RPMI8226 (cell line): ENCODE data around the gene NUAK1.

Experiments used
- DNase-seq: peaks from one replicate; pipeline ENCODE4 v3.0.0-alpha.2; 2015

Gene NUAK1

GRCh38 chr12:106108185-106108835, 30.4 kb downstream of the NUAK1 start:
- no peak for DNase-seq

DNA sequence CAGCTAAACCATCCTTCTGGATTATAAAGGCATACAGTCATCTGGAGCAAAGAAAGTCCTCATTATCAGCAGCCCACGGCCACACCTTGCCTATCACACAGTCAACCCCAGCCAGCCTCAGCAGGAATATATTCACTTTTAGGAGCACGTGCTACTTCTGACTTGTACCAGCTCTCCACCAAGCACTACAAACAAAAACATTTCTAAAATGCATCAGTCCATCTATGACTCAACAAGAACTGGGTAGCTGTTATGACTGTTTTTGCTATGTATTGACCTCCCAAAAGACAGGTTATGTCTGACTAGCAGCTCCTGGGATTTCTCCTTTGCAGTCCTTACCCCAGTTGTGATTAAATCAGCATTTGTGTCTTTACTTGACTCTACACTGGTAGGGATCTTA, 31.2 kb downstream of the NUAK1 start:
- DNase-seq = no peak

DNA sequence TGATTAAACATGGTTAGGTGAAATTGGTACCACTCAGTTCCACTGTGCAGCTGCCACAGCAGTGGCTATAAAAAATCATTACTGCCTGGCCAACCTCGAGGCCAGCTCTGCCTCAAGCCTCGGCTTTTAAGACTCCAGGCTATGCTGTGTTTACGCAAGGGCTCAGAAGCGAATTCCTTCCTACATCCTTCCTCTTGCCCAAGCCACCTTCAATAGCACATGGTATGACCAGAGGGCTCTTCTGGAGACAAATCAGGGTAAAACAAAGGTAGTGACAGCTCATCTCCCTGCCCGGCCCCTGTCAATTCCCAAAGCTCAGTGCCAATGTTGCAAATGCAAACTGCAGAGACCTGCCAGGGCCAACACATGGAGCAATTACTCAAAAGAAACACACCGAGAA, 31.9 kb downstream of the NUAK1 start:
- no peak for DNase-seq

- peak; percentile 4 for DNase-seq
Measured at GRCh38 chr12:106106061-106106566, 32.6 kb downstream of the NUAK1 start.

DNA sequence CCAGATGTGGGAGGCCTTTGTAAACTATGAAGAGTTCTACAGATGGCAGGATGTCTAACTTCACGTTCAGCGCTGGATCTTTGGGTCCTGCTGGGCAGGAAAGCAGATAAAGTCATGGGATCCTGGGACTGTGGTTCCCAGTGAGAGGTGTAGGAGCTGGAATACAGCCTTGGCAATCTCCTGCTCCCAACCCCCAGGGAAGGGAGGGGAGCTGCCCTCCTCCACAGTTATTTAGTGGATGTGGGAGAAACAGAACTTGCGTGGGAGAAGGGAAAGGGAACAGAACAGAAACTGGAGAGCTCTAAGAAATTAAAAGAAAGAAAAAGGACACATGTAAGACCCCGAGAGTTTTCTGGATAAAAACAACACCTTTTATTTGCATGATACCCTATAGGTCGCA, 37.0 kb downstream of the NUAK1 start:
- DNase-seq = no peak

- DNase-seq = no peak
Measured at GRCh38 chr12:106098691-106099200, 40.0 kb downstream of the NUAK1 start.

DNA sequence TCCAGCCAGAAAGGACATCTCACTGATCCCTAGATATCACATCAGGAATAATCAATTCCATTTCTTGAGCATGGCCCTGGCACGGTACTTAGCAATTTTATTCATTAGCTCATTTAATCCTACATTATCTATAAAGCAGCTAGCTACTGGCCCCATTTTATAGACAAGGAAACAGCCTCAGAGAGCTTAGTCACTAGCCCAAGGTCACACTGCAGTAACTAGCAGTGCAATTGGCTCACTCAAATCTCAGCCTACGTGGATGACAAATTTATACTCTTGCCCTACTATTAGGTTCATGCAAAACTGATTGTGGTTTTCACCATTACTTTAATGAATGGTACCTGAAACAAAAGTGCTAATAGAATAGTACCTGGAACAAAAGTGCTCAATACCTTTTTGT, 41.7 kb downstream of the NUAK1 start:
- no peak for DNase-seq

GRCh38 chr12:106096376-106096775, 42.4 kb downstream of the NUAK1 start:
- DNase-seq = no peak

GRCh38 chr12:106094304-106094703, 44.5 kb downstream of the NUAK1 start:
- no peak for DNase-seq

GRCh38 chr12:106093246-106093645, 45.5 kb downstream of the NUAK1 start:
- DNase-seq = no peak

DNA sequence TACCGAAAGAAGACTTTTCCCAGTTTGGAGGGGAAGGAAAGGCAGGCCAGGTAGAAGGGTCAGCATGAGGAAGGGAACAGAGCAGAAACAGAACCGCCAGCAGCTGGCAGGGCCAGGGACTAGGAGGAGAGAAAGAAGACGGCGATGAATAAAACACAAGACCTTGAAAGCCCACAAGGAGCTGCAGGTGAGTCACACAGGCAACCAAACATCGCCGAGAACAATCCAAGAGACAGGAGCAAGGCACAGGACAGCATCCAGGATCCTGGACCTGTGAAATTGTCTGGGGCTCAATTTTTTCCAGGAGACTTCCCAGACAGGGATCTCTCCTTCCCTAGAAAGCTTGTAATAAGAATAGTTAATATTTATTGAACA, 47.3 kb downstream of the NUAK1 start:
- DNase-seq = no peak

DNA sequence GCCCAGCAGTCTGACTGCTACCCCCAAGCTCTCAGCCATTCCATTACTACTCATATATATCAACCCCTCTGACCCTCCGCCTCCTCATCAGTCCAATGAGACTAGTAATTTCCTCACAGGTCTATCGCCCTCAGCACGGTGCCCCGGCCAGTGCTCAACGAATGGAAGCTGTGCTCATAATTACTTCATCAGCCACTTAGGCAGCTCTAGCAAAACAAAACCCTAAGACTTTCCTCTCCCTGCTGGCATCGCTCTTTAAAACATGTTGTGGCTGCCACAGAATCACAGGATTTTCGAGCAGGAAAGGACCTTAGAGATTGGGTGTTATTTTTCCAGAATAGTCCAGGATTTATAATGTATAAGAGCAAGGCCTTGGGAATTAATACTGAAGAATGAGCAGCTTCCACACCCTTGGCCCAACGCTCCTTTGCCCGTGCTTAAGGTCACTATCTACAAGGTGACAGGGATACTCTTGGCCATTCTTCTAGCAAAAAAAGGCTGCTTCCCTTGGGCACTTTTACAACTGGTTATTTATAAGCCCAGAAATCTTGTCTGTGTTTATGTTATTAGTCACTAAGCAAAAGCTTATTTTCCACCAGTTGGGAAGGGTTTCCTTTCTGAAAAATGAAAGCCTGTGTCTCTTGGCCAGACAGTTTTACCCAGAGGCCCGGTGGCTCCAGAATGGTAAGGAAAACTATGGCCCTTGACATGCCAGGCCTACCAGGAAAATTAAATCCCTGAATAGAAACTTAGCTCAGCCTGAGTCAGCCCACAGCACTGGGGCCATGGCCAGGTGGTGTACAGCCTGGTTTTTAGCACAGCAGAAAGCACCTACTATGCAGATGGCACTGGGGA, 47.9 kb downstream of the NUAK1 start:
- DNase-seq = no peak

DNA sequence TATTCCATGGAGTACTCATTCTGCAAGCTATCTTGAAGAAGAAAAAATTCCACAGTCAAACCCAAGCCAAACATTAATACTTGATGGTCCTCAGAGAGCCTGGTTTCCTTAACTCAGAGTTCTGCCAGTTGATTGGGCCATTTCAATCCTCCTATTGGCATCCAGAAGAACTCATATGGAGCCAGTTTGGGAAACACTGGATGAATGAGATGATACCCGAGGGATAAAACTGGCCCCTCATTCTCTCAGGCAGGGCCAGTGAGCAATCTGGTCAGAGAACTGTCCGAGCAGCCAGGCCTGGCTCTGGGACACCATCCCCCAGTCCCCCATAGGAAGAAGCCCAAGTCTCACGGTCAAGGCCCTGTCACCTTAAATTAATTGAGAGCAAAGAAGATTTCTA, 48.8 kb downstream of the NUAK1 start:
- DNase-seq = no peak

- no peak for DNase-seq
Measured at GRCh38 chr12:106088811-106089485, 49.8 kb downstream of the NUAK1 start.

DNA sequence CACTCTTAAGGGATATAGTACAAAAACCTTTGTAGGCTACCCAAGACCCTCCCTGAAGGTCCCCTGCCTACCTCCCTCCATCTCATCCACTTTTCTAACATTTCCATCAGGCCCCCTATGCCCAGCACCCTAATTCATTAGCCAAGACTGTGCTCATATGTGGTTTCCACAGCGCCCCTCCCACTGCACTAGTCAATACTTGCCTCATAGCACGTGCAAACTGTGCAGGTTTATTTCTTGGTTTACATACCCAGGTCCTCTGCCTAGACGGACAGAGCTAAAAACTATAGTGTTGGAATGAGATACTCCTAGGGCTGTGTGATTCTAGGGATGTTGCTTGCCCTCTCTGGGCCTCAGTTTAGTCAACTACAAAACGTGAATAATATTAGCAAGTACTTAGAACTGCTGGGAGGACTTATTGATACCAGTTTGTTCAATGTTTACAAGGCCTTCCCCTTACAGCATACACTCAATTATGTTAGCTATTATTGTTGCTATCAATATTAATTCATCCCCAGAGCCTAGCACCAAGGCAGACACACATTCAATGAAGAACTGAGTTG, 50.4 kb downstream of the NUAK1 start:
- no peak for DNase-seq

DNA sequence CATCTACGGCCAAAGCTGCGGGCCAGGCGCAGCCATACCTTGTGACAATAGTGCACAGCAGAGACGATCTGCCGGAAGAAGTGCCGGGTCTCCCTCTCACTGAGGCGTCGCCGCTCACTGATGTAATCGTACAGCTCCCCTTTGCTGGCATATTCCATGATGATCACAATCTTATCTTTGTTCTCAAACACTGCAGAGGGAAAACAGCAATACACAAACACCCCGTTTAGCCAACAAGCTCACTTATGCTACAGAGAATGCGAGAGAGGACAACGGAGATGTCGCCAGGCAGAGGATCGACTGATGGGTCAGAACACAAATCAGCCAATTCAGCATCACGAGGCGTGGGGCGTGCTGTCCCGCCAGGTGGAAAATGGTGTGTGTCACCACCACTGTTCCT, 52.1 kb downstream of the NUAK1 start:
- DNase-seq = no peak

GRCh38 chr12:106085213-106085612, 53.5 kb downstream of the NUAK1 start:
- no peak for DNase-seq

DNA sequence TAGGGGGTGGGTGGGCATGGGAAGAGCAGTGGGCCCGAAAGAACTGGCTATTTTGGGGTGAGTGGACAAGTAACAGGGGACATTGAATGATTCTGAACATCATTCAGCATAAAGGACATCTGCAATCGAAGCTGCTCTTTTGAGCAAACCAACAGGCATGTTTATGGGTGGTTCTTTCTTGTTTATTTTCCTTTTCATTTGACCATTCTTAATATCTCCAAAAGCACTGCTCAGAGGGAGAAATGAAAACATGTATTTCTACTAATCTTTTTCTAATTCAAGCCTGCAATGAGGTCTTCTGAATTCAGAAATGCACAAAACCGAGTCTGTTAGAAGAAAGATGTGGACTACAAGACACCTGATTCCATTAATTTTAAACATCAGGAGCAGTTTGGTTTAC, 54.0 kb downstream of the NUAK1 start:
- DNase-seq = no peak

DNA sequence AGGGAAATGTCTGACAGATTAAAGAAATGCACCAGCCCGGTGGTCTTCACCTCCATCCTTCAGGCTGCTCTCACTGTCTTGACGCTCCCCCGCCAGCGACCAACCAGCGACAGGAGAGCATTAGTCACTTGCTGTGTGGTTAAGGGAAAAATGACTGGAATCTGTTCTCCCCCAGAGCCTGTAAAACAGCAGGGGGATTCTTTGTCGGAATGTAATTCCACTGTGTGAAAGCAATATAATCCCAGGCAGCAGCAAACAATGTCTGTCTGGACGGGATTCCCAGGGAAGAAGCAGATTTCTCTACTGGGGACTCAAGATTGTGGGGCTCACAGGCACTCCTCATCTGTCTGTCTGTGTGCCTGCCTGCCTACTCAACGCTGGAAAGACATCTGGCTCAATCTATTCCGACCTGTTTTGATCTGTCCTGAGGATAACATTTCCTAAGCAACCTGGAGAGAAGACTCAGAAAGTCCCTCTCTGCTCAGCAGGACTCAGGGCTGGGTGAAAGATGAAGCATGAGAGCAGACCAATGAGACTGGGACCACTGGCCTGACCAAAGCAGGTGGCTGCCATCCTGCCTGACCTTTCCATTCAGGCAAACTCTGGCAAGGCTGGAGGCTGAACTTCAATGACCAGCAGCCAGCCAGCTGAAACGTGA, 54.6 kb downstream of the NUAK1 start:
- DNase-seq = no peak

GRCh38 chr12:106082216-106083175, 56.3 kb downstream of the NUAK1 start:
- no peak for DNase-seq

DNA sequence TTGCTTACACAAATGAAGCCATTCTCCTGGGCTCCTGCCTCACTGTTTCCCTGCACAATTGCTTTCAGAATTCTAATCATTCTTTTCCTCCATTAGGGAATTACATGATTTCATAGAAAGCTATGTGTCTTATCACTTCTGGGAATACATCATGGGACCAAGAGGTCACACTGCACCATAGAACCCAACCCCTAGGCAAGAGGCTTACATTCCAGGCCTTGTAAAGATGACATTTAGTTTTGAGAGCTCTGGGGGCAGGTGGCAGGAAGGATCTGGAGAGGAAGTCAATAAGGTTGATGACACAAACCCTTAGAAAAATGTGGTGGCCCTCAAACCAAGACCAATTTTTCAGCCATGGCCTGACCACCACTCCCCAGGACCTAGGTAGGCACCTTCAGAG, 57.1 kb downstream of the NUAK1 start:
- no peak for DNase-seq

DNA sequence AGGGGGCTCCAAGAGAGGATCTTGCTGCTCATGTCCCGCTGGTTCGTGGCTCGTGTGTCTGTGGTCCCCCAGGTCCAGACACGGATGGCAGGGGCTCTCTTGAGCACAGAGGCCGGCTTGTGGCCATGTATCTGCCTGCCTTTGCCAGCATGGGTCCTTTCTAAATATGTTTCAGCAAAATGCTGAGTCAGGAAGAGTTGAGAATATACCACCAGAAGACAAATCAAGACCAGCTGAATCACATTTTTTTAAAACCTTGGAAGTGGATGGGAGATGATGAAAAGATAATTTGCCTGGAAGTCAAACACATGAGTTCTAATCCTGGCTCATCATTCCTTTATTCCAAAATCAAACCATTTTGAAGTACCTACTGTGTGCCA, 58.0 kb downstream of the NUAK1 start:
- DNase-seq = no peak
